ENCODE measurements around the gene LETMD1. TPM values are rescaled to one million over a fixed set of nuclear protein-coding genes. Genes with fewer than 3 reads are reported as not detected.

Gene LETMD1
- total RNA-seq, 2 experiments from 2014 or later, result 53.9 to 103 TPM

- H3K36me3 ChIP-seq (ENCODE audit: insufficient read depth, low read length), result peaks cover 76% of the 10 kb centered on the region
- no peaks in the 10 kb centered on the region for H3K79me2 ChIP-seq (ENCODE audit: insufficient read depth, low read depth, low read length)
- intact Hi-C loops (cut with micrococcal nuclease; ENCODE audit: unreplicated experiment), result no loop called here
- TF ChIP-seq CTCF (conservative IDR thresholded peaks at IDR 0.05; ENCODE audit: low read length), result no peak
- no peak for DNase-seq (ENCODE audit: low spot score)
- H2AFZ ChIP-seq (ENCODE audit: low read length), result no peak overlapping the region
- ChIA-PET CTCF (ENCODE audit: unreplicated experiment) (no interaction called here), POLR2A (interaction anchor here (0.6 to 0.7 kb wide), 3 partner anchors 11 to 90 kb away, joined by 4 read pairs; no protein-coding TSS in a partner anchor)
- H3K4me3 ChIP-seq (ENCODE audit: low read depth, low read length, poor library complexity, severe bottlenecking), result no peak overlapping the region
- no peak overlapping the region for H3K4me2 ChIP-seq (ENCODE audit: low read length)
- no peaks in the 10 kb centered on the region for H3K4me1 ChIP-seq (ENCODE audit: insufficient read depth, low read length, poor library complexity, severe bottlenecking)
- no peak overlapping the region for H3K27ac ChIP-seq (ENCODE audit: low read depth, low read length, poor library complexity, severe bottlenecking)
- no peaks in the 10 kb centered on the region for H3K9me3 ChIP-seq (ENCODE audit: low read length)
- no peaks in the 10 kb centered on the region for H3K9me2 ChIP-seq (ENCODE audit: insufficient read depth, low read length)
- no peaks in the 10 kb centered on the region for H4K20me1 ChIP-seq (ENCODE audit: insufficient read depth, low read length)
- BruUV-seq (replicated peaks), result no TSS peak
These were observed 17.4 kb downstream of the LETMD1 start for GRCh38 chr12:51065530-51065929.

- Histone ChIP-seq H3K36me3 (ENCODE audit: insufficient read depth, low read length) (peaks cover 76% of the 10 kb centered on the region), H3K79me2 (ENCODE audit: insufficient read depth, low read depth, low read length) (no peaks in the 10 kb centered on the region), H3K4me1 (ENCODE audit: insufficient read depth, low read length, poor library complexity, severe bottlenecking) (no peaks in the 10 kb centered on the region), H3K4me2 (ENCODE audit: low read length) (no peak overlapping the region), H3K9me2 (ENCODE audit: insufficient read depth, low read length) (no peaks in the 10 kb centered on the region), H3K27ac (ENCODE audit: low read depth, low read length, poor library complexity, severe bottlenecking) (no peak overlapping the region), H4K20me1 (ENCODE audit: insufficient read depth, low read length) (no peaks in the 10 kb centered on the region), H2AFZ (ENCODE audit: low read length) (no peak overlapping the region), H3K4me3 (ENCODE audit: low read depth, low read length, poor library complexity, severe bottlenecking) (no peak overlapping the region), H3K9me3 (ENCODE audit: low read length) (no peaks in the 10 kb centered on the region)
- ChIA-PET POLR2A (interaction anchor here (0.8 kb wide), 1 partner anchor 10 kb away, joined by 3 read pairs; no protein-coding TSS in a partner anchor), CTCF (ENCODE audit: unreplicated experiment) (no interaction called here)
- DNase-seq (ENCODE audit: low spot score), result no peak
- TF ChIP-seq CTCF (conservative IDR thresholded peaks at IDR 0.05; ENCODE audit: low read length), result no peak
- intact Hi-C loops (cut with micrococcal nuclease; ENCODE audit: unreplicated experiment), result no loop called here
- no TSS peak for BruUV-seq (replicated peaks)
These were observed 19.1 kb downstream of the LETMD1 start for GRCh38 chr12:51067229-51067628.

GRCh38 chr12:51067771-51068170 is 19.6 kb downstream of the LETMD1 start:
- POLR2A ChIA-PET, result no interaction called here
- Histone ChIP-seq H3K4me1 (ENCODE audit: insufficient read depth, low read length, poor library complexity, severe bottlenecking) (no peaks in the 10 kb centered on the region), H3K9me2 (ENCODE audit: insufficient read depth, low read length) (no peaks in the 10 kb centered on the region), H3K4me2 (ENCODE audit: low read length) (no peak overlapping the region), H4K20me1 (ENCODE audit: insufficient read depth, low read length) (no peaks in the 10 kb centered on the region), H2AFZ (ENCODE audit: low read length) (no peak overlapping the region), H3K79me2 (ENCODE audit: insufficient read depth, low read depth, low read length) (no peaks in the 10 kb centered on the region), H3K4me3 (ENCODE audit: low read depth, low read length, poor library complexity, severe bottlenecking) (no peak overlapping the region), H3K27ac (ENCODE audit: low read depth, low read length, poor library complexity, severe bottlenecking) (no peak overlapping the region), H3K9me3 (ENCODE audit: low read length) (no peaks in the 10 kb centered on the region), H3K36me3 (ENCODE audit: insufficient read depth, low read length) (peaks cover 74% of the 10 kb centered on the region)
- no peak for DNase-seq (ENCODE audit: low spot score)
- CTCF ChIA-PET (ENCODE audit: unreplicated experiment), result no interaction called here
- TF ChIP-seq EZH2phosphoT487 (IDR thresholded peaks at IDR 0.05; ENCODE audit: borderline replicate concordance, low read depth, low read length), result no peak
- intact Hi-C loops (cut with micrococcal nuclease; ENCODE audit: unreplicated experiment), result no loop called here
- BruUV-seq (replicated peaks), result no TSS peak
